GM19043 (cell line): Measurements from ENCODE around the gene MVD.

Experiments used
- ATAC-seq: cut with Tn5 transposase; IDR thresholded peaks from one replicate; pipeline ENCODE4 v1.9.1; 2021; ENCODE audit warnings: low read depth; ENCODE audit not compliant: unreplicated experiment

Gene MVD

DNA sequence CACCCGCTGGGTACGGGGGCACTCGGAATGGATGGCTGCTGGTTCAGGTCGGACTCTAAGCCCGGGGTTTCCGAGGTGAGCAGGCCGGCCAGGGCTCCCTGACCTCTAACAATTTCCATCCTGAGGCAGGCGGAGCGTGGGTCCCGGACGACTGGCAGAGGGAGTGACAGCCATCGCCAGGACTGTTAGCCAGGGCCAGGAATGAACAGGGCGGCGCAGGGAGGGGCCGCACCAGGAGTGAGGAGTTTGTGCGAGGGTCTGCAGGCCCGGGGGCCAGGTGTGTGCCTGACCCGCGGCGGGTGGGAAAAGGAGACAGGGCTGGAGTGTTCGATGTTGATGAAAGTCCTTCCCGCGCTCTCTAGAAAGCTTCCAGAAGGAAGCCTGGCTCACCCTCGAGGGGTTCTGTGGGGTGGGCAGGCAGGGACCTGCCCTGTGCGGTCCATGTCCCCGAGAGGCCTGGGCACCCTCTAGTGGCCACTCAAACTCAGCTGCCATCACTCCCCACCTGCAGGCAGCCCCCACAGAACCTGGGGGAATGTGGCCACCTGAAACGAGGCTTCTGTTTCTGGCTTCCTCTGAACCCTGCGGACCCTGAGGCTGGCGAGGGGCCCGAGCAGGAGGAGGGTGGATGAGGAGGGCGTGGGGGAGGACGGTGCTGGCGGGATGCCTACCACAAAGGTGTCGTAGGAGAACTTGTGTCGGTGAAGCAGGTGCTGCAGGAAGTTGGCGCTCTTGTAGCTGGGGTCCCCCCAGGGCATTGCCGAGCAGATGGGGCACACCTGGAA lies 35.1 kb upstream of the MVD start:
- ATAC-seq, result no peak

DNA sequence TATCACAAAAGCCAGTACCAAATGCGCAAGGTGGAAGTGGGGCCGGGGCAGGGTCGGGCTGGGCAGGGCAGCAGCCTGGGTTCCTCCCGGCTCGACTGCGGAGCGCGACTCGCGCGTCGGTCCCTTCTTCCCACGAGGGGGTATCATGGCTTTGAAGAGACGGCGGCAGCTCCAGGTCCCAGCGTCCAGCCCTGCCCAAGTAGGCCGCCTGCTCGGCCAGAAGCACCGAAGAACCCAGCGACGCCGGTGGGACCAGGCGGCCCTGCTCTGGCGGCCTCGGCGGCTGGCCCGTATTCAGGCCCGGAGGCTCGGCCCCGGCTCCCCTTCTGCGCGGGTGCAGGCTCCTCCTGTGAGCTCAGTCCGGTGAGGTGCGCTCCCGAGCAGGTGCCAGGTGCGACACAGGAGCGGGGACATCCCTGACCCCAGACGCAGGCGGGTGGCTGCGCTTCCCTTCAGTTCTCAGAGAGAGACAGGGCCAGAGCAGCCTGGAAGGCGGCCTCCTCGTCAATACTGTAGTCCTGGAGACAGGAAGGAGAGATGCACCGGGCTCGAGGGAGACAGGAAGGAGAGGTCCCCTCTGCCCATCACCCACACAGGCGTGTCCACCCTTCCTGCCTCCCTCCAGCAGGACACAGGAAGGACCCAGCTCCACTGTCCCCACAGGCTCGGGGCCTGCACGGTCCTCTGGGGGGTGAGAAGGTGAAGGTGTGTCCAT lies 34.4 kb upstream of the MVD start:
- ATAC-seq, result no peak

DNA sequence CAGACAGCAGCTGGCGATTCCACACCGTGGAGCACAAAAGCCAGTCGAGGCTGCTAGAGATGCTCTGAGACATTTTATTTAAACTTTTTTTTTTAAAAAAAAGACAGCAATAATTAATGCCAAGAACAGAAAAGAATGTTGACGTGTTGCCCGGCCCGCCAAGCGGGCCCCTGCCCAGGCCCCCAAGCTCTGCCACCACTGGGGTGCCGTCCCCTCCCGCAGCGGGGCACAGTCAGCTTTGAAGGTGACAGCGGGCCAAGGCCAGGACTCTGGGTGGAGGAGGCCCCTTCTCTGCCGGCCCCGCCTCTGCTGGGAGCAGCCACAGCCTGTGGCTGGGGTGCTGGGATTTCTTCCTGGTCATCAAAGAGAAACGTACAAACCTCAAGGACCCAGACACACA lies 33.5 kb upstream of the MVD start:
- no peak for ATAC-seq

DNA sequence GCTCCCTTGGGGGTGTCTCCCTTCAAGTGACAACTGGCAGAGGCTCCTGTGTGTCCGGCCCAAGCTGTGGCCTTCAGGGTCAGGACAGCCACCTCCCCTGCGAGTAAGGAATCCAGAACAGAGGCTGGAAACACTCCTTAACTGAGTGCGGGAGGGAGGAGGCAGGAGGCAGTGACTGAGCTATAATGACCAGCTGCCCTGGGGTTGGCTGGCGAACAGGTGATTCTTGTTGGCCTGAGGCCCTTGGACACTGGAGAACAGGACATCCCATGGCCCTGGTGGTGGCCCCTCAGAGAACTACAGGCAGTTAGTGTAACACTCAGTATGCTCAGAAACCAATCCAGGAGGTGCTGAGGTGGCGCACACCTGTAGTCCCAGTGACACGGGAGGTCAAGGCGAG lies 32.9 kb upstream of the MVD start:
- ATAC-seq, result no peak

DNA sequence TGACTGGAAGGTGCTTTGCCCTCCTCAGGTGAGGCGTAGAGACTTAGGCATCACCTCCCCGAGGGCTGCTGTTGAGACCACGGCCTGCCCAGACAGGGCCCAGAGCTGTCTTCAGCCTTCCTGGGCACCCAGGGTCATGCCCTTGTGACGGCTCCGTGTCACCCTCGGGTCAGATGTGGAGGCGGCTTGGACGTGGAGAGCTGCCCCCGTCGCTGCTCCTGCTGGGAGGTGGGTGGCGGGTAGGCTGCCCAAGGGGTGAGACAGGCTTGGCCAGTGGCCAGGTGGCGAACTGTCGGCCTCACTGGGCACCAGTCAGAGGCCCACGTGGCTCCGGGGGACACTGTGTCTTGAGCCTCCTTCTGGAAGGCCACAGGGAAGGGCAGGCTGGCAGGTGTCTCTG lies 32.3 kb upstream of the MVD start:
- ATAC-seq, result no peak

DNA sequence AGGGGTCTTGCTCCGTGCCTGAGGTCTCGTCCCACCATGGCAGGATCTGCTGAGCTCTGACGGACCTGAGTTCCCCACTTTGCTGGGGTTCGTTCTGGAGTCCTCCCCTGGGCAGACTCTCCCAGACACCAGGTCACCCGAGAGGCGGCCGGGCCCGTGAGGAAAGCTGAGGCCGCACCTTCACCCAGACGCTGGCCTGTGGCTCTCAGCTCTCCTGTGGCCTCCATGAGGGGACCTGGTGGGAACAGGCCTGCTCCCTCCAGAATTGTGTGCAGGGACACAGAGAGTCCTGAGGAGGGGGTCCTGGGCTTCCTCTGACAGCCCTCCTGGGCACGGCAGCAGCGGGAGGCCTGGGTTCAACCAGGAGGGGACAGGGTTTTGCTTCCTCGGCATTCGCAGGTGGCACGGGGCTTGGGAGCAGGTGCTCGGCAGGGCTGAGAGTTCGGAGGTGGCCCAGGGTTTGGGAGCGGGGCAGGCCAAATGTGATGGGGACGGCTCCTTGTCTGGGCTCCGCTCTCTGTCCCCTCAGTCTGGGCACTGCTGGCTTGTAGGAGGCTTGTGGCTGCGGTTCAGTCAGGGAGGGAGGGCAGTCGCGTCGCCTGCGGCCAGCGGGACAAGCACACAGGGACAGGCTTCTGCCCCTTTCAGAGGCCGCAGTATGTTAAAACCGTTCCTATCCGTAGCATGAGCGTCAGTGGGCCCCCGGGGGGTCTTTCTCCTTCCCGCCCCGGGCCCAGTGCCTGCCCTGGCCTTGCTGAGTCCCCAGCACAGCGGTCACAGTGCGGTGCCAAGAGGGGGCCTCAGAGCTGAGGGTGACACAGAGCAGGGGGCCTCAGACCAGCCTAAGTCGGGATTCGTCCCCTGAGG lies 31.6 kb upstream of the MVD start:
- ATAC-seq, result no peak

DNA sequence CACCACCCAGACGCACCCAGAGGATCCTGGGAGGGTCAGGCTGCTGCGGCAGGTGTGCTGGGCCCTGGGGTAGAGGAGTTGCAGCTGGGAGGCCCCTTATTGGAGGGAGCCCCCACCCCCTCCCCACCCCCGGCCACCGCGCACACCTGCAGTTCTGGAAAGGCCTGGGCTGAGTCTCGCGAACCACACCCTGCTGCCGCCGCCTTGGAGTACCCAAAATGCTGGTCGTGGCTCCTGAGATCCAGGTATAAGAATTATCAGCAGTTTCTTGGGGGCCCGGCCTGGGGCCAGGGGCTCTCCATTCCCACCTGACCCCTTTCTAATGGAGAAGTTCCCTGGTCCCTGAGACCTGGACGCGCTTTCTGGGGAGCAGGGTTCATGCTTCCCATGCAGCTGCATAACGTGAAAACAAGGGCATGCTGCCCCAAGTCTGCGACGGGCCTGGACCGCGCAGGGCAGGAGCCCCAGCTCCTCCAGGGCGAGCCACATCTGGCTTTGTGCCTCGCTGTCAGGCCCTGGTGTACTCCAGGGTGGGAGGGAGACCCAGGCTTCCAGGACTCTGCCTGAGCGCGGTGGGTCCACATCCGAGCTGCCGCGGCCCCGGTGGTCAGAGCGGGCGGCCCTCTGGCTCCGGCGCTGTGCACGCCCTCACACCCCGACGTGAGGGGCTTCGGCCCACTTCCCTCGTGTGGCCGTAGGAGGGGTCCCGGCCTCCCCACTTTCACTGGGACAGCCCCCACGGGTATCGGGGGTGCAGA lies 30.7 kb upstream of the MVD start:
- no peak for ATAC-seq

DNA sequence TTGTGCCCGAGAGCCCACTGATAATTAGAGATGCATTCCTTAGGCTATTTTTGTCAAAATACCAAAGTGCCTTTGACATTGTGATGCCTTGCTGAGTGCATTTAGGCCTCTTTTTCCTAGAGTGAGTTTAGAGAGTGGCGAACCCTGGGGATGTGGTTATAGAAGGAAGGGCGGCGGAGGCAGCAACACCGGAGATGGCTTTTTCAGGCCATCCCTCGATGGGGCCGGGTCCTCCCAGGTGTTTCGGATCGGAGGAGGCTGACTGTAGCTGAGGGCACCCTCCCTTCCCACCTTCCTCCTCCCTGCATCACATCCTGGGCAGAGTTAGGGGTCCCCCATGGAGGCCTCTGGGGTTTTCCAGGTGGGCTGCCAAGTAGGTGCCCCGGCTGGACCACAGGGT lies 30.0 kb upstream of the MVD start:
- no peak for ATAC-seq

DNA sequence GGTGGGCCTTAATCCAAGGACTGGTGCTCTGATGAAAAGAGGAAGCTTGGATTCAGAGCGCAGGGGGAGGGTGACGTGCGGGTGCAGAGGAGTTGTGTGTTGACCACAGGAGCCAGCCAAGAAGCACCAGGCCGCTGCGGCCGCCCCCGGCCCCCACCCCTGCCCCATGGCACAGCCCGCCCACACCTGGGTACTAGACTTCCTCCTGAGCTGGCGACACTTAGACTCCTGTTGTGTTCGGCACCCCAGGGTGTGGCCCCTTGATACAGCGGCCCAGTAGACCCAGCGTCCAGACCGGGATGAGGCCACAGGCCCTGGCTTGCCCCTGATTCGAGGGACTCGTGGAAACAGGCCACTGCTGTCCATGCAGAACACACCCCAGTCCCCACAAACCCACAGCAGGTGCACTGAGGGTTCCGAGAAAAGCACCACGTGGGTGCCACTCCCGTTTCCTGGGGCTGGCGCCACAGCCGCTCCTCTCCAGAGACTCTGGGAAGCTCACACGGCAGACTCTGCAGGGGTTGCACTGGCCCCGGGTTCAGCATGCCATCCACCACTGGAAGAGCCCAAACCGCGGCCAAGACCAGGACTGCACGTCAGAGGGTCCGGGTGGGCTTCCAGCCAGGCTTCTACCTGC lies 29.2 kb upstream of the MVD start:
- ATAC-seq, result no peak

DNA sequence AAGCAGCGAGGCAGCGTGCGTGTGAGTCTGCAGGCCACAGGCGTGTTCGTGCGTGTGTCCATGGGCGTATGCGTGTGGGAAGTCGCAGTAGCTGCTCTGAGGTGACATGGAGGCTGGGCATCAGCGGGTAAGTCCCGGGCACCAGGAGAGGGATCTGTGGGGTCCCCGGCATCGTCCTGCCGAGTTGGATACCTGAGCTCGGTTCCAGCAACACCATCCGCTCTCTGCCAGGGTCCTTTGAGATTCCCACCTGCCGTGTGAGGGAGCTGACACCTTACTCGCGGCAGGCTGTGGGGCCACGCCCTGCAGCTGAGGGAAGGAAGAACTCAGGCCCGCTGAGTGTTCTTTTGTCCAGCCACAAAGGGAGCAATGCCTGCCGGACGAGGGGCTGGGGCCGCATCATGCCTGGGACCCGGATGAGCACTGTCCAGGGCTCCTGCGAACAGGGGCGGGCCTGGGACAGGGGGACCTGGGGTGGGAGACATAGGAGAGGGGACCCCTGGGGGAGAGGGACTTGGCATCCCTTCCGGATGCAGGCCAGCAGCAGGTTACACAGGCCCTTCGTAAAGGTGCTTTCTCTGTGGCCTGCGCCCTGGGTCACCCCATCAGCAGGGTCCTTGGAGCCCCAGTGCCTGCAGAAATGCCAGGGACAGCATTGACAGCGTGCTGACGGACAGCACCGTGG lies 28.4 kb upstream of the MVD start:
- ATAC-seq, result no peak

DNA sequence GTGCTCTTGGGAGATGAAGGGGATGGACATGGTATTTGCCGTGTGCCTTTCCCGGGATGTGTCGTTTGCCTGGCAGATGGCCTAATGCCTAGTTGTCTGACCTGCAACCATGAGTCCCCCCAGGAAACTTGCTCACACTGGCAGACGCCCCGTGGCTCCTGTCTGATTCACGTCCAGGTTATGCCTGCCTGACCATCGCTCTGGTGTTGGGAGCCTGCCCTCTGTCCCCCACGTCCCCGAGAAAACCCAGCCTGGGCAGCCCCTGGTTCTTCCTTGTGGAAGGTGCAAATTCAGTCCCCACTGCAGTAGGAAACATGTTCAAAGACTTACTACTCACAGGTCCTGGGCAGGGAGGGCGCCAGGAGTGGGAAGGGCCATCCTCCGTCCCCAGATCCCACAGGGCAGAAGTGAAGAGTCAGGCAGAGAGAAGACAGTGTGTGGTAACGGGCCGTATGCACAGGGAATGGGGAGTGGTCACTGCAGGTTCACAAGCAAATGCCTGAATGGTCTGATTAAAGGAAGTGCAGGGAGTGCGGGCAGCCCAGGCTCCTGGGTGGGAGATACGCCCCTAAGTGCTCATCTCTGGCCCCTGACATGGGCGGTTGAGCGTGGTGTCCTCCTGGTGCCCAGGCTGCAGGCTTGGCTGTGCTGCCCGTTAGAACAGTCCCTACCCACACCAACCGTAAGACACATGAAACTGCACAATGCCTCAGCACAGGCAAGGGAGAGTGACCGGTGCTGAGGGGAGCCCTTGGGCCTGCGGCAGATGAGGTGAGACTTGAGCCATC lies 27.6 kb upstream of the MVD start:
- no peak for ATAC-seq

DNA sequence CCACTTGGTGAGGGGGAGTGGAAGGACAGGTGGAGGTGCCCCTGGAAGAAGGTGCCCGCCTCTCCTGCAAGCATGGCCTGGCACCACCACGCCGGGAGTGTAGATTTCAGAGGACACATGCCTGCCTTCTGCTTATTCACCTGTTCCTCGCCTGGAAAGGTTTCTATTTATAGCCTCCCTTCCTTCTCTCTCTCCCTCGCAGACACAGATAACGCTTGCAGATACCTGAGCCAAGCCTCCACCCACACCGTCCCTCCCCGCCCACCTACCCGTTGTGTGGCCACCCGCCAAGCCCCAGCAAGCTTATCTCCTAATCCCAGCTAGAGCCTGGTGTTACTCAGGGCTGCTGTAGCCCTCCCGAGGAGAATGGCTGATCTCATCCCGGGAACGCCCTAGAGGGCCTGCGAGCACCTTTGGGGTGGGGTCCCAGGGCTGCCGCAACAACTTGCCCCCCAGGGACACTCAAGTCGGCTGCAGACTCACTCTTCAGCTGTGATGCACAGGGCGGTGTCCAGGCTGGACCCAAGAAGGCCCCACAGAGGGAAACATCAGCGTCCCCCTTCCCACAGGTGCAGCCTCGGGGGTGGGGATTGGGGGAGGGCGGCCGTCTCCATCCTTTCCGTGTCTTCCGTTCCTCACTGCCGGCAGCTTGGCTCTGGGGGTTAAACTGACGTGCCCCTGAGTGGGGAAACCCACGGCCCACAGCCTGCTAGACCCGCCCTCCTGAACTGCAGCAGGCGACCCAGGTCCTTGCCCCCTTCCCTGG lies 25.3 kb upstream of the MVD start:
- ATAC-seq, result no peak

DNA sequence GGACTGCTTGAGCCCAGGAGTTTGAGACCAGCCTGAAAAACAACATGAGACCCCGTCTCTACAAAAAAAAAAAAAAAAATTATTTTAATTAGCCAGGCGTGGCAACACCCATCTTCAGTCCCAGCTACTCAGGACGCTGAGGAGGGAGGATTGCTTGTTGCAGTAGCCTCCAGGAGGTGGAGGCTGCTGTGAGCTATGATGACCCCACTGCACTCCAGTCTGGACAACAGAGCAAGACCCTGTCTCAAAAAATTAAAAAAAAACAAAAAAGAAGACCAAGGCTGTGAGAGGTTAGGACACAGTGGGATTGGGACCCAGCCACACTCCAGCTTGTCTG lies 24.8 kb upstream of the MVD start:
- no peak for ATAC-seq

DNA sequence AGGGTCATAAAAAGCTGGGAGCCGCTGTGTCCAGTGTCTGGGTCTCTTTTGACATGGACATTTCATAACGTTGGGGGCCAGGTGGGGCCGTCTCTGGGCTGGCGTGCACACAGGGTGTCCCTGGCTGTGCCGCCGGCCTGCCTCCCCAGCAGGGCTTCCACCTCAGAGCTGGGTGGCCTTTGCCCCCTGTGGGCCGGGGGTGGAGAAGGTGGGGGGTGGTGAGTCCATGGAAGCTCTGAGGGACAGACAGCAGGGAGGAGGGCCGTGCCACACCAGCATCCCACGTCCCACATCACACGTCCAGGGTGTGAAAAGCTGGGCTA lies 24.3 kb upstream of the MVD start:
- ATAC-seq, result no peak

DNA sequence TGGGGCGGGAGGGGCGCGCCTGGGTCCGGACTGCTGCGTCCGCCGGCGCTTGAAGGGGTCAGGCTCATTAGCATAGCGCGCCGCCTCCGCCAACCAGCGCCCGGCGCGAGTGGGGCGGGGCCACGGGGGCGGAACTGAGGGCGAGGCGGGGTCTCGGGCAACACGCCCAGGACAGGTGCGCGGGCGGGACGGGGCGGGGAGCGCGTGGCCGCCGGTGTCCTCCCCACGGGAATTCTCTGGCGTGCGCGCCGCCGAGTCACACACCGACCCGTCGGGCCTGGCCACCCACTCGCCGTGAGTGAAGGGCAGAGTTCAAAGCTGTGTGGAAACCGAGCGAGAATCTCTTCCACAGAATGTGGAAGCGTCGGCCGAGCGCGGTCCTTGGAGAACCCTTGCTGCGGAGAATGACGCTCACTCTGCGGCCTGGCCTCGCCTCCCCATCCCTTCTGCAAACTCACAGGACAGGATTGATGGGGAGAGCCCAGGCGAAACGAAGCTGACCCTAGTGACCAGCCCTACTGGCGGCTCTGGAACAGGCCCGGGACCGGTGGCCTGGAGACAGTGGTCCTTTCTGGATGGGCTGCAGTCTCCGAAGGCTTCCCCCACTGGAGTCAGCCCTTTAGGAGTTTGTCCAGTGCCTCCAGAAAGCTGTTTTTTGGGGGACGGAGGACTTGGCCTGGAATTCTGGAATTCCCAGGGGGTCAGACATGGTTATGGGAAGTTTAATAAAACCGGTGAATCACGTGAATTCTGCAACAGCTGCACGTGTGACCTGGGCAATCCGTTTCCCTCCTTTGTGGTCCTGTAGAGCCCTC lies 23.8 kb upstream of the MVD start, which contains the start of gene SNAI3:
Gene SNAI3, minus strand, starts transcription at position 69 of the 815 bp plus-strand sequence. CDS start 101 bp downstream, outside the sequence.
- ATAC-seq, result peak; percentile 52

DNA sequence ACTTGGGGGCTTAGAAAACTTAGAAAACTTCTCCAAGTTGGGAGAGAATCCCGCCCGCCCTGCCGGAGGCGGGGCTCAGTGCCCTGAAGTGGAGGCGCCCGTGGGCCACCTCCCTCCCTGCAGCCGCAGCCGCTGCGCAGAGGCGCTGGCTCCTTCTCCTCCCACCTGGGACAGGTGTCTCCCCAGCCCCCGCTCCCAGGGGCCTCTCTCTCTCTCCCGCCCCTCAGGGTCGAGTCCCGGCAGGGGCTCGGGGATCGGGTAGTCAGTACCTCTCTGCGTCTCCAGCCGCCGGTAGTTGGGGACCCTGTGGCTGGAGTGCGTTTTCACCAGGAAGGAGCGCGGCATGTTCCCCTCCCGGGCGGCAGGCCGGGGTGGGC lies 23.2 kb upstream of the MVD start:
- ATAC-seq, result no peak
